ENCODE data around the gene IBSP.
A peak's percentile ranks its signal among the peaks of the same experiment; 100 is the strongest.

The IBSP gene

DNA sequence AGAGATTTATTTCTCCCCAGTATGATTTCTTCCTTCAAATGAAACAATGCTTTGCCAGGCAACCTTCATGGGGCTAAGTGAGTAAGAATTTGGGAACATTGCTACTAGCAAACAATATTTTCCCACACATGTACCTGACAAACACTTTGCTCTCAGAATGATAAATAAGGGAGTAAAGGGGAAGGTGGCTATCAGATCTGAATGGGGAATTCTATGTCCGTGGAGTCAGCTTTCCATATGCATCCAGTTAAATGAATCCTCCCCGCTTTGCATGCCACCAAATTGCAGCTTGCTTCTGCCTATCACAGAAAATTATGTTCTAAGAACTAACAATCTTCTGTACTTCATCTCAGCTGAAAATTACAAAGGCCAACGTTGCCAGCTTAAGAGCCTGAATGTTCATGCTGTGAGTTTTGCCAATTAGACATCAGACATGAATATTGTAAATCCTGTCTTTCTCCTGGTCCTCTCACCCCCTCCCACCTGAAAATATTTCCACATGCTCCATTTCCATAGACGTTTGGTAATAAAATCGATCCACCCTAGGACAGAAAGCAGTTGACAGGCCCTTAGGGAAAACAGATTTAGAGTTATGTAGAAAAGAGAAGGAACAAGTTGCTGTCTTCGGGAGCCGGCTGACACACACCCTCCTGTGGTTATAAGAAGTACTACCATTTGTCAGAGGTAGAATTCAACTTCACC lies 39.7 kb downstream of the IBSP start:
- DNase-seq: no peak

DNA sequence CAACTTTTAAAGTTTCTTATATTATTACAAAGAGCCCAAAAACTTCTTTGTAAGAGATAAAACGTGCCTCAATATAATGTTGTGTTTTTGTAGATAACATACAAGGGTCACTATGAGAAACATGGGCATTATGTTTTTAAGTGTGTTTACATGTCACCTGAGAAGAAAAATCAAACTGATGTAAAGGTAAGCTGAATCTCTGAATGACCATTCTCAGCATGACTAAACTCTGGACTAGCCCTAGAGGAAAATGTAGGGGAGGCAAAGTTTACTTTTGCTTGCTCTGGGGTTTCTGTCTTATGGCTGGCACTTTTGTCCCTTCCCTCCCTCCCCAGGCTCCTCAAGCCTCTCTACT lies 40.2 kb downstream of the IBSP start:
- no peak for DNase-seq

- no peak for DNase-seq
Observed at GRCh38 chr4:87840149-87840548, 40.8 kb downstream of the IBSP start.

- no peak for DNase-seq
Observed at GRCh38 chr4:87843936-87844335, 44.6 kb downstream of the IBSP start.

DNA sequence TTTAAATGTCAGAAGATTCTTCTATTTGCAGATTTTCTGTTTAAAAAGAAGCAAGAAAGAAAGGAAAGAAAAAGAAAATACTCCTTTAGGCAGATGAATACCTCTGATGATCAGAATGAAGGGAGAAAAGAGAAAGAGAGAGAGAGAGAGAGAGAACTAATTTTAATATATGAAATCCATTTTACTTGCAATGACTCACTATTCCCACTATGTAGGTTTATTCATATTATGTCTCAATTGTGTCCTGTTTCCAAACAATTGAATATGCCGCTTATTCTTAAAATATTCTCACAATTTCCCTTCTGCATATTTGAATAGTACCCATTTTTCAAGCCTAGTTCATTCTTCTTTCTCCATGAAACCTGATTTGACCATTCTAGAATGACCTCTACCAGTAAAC lies 45.1 kb downstream of the IBSP start:
- no peak for DNase-seq

DNA sequence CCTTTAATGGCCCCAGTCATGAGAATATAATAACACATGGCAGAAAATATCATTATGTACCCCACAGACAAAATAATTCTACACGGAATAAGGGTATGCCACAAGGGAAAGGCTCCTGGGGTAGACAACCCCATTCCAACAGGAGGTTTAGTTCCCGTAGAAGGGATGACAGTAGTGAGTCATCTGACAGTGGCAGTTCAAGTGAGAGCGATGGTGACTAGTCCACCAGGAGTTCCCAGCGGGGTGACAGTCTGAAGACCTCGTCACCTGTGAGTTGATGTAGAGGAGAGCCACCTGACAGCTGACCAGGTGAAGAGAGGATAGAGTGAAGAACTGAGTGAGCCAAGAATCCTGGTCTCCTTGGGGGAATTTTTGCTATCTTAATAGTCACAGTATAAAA lies 46.9 kb downstream of the IBSP start:
- DNase-seq: no peak

DNA sequence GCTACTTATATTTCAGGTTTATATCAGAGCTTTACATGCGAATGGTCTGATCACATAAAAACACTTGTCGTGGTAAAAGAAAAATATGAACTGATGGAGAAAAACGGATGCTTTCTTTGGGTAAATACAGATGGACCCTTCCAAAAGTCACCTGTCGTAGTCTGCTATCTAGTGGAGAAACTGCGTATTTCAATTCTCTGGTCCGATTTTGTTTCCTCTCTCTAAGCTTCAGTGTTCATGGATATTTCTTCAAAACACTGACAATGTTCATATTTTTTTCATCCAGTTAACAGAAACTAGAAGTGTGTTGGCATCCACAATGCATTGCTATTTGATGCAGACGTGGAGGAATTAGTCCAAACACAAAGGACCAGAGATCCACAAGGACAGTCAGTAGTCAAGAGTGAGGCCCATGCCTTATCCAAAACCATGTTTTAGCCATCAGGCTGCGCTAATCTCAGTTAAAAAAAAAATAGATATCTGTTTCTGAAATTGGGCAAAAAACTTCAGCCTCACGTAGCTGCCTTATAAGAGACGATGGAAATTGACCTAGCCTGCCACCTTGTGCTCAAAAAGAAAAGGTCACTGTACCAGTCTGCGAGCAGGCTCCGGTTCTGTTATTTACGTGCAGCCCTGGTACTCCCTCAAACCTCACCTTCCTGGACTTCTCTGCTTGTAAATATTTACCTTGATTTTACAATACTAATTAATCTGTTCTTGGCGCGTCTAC lies 49.4 kb downstream of the IBSP start:
- peak; percentile 33 for DNase-seq

DNA sequence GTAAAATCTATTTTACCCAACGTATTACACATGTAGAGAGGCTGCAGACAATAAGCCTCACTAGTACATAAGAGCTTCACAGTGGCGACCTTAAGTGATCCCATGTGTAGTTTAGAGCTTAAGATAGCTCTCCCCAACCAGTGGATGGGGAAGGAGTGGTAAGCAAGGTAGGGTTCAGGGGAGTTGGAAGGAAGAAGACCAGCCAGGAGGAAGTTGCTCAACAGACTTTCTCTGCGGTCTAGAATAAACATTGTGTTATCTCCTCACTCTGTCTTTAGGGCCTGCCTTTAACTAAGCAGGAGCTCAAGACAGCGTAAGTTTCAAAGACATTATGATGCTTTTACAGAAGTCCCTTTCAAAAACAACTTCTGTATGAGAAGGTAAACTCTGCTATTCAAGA lies 50.3 kb downstream of the IBSP start:
- DNase-seq: no peak

GRCh38 chr4:87851332-87851731 lies 52.0 kb downstream of the IBSP start:
- no peak for DNase-seq

DNA sequence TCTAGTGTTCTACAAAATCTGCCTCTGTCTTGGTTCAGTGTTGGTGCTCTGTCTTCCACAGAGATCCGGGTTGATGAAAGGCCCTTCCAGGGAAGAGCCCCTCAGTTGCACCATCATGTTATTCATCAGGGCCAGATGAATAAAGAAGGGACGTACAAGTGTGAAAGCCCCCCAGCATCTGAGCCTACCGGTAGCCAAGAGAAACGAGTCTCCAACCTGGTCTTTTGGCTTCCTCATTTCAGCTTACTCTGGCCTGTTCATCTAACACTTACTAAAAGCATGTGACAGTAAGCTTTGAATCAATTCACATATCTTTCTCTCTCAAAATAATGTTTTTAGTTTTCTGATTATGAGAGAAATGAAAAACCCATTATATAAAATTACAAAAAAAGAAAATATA lies 52.6 kb downstream of the IBSP start:
- no peak for DNase-seq

DNA sequence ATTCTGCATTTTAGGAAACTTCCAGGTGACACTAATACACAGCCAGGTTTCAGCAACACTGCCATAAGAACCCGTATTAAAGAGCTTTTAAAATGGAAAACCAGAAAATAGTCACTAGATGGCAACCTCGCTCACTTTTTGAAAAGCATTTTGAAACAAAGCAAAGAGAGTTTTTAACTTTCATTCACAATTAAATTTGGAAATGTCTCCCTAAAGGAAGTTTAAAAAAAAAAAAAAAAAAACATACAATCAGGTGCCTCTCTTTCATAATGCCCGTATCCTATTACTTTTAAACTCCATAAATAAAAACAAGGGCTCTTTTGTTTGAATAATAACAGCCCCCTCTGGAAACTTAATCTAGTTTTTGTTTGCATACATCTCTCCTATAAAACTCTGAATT lies 53.8 kb downstream of the IBSP start:
- no peak for DNase-seq

- no peak for DNase-seq
Observed at GRCh38 chr4:87853891-87854290, 54.5 kb downstream of the IBSP start.

DNA sequence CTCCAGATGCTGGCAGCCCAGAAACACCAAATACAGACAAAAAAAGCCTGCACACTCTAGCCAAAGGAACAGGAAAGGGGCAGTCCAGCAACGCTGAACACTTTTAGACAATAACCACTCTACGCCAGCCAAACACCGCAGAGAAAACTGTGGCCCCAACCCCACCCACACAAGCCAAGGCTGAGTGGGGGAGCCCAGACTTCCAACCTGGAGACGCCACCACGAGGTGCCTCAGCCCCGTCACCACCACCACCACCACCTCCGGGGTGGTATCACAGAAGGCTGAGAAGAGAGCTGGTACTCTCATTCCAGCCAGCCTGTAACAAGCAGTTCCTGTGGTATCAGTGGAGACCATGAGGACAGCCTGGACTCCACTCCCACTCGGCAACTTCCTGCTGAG lies 56.2 kb downstream of the IBSP start:
- DNase-seq: no peak

DNA sequence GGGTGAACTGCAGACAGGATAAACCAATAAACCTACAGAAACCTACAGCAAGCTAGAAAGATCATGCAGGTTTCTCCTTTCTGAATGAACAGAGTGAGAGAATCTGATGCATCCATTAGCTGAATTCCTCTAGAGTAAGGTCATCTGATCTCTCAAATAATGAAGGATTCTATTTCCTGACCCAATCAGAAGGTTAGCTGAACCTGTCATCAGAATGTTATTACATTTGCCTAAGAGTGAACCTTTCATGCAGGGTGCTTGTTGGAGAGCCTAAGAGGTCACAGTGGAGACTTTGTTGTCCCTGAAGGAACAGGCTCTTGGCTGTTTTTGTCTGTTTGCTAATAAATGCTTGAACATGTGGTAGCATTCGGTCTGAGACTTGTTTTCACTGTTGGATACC lies 57.5 kb downstream of the IBSP start:
- no peak for DNase-seq

DNA sequence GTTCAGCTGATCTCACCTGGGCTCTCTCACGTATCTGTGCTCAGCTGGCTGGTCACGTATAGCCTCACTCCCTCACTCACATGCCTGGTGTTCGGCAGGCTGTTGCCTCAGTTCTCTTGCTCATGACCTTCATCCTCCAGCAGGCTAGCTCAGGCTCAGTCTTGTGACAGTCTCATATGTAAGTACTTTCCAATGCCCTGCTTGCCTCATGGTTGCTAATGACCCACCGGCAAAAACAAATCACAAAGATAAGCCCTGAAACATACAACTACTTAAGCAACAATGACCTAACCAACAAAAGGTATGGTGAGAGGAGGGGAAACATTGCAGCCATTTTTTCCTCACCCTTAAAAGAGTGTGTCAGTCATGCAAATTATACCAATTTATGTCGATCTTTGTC lies 58.4 kb downstream of the IBSP start:
- DNase-seq: no peak

All from stimulated activated CD4-positive, alpha-beta T cell treated with anti-CD3 and anti-CD28 coated beads, Interleukin-4, amount 100 ng/mL, for 24 hours (primary cell).